ELF-1 (cell line): Measurements from ENCODE around the gene GREB1L.

ENCODE experiments used
- DNase-seq: peaks from one replicate; pipeline ENCODE4 v3.0.0-alpha.2; 2016; ENCODE audit warnings: low read depth, low spot score

Gene GREB1L

GRCh38 chr18:21484851-21485636 is 243.0 kb downstream of the GREB1L start:
- no peak for DNase-seq

GRCh38 chr18:21486905-21487437 is 244.9 kb downstream of the GREB1L start:
- DNase-seq: no peak

- peak; percentile 63 for DNase-seq
Measured at GRCh38 chr18:21489119-21489750, 247.2 kb downstream of the GREB1L start.

GRCh38 chr18:21489919-21490495 is 248.0 kb downstream of the GREB1L start:
- no peak for DNase-seq

- DNase-seq: no peak
Measured at GRCh38 chr18:21490748-21491147, 248.7 kb downstream of the GREB1L start.

GRCh38 chr18:21496277-21496835 is 254.3 kb downstream of the GREB1L start:
- DNase-seq: no peak

- DNase-seq: no peak
Measured at GRCh38 chr18:21499997-21500396, 258.0 kb downstream of the GREB1L start.

GRCh38 chr18:21502661-21503060 is 260.6 kb downstream of the GREB1L start:
- no peak for DNase-seq

GRCh38 chr18:21507913-21508701 is 266.1 kb downstream of the GREB1L start:
- no peak for DNase-seq

- no peak for DNase-seq
Measured at GRCh38 chr18:21509062-21509461, 267.0 kb downstream of the GREB1L start.

- DNase-seq: no peak
Measured at GRCh38 chr18:21513292-21513691, 271.3 kb downstream of the GREB1L start.

GRCh38 chr18:21513741-21514140 is 271.7 kb downstream of the GREB1L start:
- no peak for DNase-seq

- DNase-seq: no peak
Measured at GRCh38 chr18:21522530-21522929, 280.5 kb downstream of the GREB1L start.

- DNase-seq: no peak
Measured at GRCh38 chr18:21525916-21526315, 283.9 kb downstream of the GREB1L start.

- no peak for DNase-seq
Measured at GRCh38 chr18:21526463-21526862, 284.4 kb downstream of the GREB1L start.

- no peak for DNase-seq
Measured at GRCh38 chr18:21534327-21534726, 292.3 kb downstream of the GREB1L start.

- DNase-seq: no peak
Measured at GRCh38 chr18:21538230-21538629, 296.2 kb downstream of the GREB1L start.

GRCh38 chr18:21546423-21546822 is 304.4 kb downstream of the GREB1L start:
- DNase-seq: no peak

GRCh38 chr18:21548647-21549046 is 306.6 kb downstream of the GREB1L start:
- DNase-seq: no peak

GRCh38 chr18:21550510-21550970 is 308.5 kb downstream of the GREB1L start:
- DNase-seq: no peak

- DNase-seq: no peak
Measured at GRCh38 chr18:21557607-21558253, 315.7 kb downstream of the GREB1L start.
